Suppressor macrophage treated with lipopolysaccharide for 1 hour (primary cell): ENCODE data around the gene BIK.
A peak's percentile ranks its signal among the peaks of the same experiment; 100 is the strongest.
"Not testable (repeated sequence)": the region's sequence is repeated elsewhere in the genome, so short reads cannot be mapped to it uniquely, and the experiment has no call there.

Experiments used
- DNase-seq, 3 donors: peaks; one replicate each; pipeline ENCODE4 v3.0.0-alpha.2; 2020 to 2022

The BIK gene

GRCh38 chr22:43142880-43143562 is 32.5 kb downstream of the BIK start, which contains the start of gene MCAT:
MCAT (minus strand) TSS chr22:43143398; CDS start chr22:43143348, 50 bp downstream.
- peak; percentile 80 to 91 (median 84) for DNase-seq

DNA sequence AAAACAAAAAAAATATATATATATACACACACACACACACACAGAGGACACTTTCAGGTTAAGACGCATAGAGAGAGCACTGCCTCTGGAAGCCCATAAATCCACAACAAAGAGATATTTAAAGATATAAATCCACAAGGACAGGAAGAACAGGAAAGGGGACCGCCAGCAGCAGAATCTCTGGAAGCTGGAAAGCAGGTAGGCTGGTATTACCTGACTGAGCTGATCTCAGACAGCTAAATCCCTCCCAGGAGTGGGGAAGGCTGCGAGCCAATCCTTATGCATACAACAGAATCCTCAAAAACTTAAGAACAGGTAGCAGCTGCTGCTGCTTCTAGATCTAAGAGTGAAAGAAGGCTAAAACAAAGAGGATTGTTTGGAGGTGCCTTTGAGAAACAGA is 34.4 kb downstream of the BIK start:
- no peak for DNase-seq

DNA sequence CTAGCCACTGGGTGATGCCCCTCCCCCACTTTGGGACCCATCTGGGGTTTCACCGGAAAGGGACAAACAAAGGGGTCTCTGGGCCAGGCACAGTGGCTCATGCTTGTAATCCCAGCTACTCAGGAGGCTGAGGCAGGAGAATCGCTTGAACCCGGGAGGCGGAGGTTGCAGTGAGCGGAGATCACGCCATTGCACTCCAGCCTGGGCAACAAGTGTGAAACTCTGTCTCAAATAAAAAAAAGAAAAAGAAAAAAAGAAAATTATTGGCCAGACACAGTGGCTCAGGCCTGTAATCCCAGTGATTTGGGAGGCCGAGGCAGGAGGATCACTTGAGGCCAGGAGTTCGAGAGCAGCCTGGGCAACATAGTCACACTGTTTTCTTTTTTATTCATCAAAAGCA is 34.8 kb downstream of the BIK start:
- DNase-seq = not testable (repeated sequence)

- peak; percentile 67 to 73 (median 73) for DNase-seq
Measured at GRCh38 chr22:43146332-43146731, 35.8 kb downstream of the BIK start.

- peak; percentile 65 to 71 (median 68) for DNase-seq
Measured at GRCh38 chr22:43147821-43148220, 37.3 kb downstream of the BIK start.

GRCh38 chr22:43148581-43148980 is 38.0 kb downstream of the BIK start:
- peak in 2 of 3 donors; percentile 41 to 51 for DNase-seq

DNA sequence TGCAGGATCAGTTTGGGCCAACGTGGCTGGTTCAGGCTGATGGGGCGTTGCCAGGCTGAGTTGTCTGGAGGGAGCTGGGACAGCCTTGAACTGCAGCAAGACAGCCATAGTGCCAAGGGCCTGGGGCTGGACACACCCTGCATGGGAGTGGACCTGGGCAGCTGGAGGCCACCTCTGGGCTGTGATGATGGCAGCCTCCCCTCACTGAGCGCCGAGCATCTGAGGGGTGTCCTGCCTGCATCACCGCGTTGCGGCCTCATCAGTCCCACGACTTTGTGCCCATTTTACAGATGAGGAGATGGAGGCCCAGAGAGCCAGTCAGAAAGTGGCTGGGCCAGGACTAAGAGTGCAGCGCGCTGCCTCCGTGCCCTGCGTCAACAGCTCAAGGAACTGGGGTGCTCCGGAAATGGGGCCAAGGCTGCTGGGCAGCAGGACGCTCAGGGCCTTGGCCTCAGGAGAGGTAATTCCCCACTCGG is 40.2 kb downstream of the BIK start:
- no peak for DNase-seq

GRCh38 chr22:43151251-43152002 is 40.9 kb downstream of the BIK start, which contains the start of gene TSPO:
TSPO (plus strand) TSS chr22:43151559; CDS start chr22:43159239, 7,680 bp downstream.
- DNase-seq = peak; percentile 59 to 91 (median 76)

- DNase-seq = no peak
Measured at GRCh38 chr22:43152003-43152356, 41.4 kb downstream of the BIK start.

DNA sequence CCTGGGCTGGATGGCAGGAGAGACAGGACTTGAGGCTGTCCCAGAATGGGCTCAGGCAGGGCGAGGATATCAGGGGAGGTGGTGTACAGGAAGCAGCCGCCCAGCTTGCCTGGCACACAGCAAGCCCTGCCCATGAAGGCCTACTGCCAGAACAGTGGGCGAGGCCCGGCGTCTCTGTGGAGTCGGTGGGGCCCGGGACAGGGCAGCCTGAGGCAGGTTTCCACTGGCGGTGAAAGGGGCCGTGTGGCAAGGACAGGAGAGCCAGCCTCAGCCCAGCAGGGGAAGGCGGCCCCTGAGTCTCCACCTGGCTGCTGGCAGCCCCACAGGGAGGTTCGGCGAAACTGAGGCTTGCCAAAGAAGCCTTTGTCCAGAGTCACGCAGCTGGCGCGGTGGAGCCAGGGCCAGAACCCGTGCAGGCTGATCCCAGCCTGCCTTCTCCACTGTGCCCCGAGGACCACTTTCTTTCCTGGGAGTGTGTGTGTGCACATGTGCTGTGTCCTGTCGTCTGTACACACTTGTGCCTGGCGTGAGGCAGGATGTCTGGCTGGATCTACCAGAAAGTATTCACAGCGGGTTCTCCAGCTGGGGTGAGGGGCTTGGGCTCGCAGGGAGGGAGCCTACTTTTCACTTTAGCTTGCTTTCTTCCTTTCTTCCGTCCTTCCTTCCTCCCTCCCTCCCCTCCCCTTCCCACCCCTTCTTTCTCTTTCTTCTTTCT is 42.0 kb downstream of the BIK start:
- DNase-seq = peak; percentile 63 to 78 (median 67)

- peak in 2 of 3 donors; percentile 49 to 70 for DNase-seq
Measured at GRCh38 chr22:43153899-43154298, 43.3 kb downstream of the BIK start.

DNA sequence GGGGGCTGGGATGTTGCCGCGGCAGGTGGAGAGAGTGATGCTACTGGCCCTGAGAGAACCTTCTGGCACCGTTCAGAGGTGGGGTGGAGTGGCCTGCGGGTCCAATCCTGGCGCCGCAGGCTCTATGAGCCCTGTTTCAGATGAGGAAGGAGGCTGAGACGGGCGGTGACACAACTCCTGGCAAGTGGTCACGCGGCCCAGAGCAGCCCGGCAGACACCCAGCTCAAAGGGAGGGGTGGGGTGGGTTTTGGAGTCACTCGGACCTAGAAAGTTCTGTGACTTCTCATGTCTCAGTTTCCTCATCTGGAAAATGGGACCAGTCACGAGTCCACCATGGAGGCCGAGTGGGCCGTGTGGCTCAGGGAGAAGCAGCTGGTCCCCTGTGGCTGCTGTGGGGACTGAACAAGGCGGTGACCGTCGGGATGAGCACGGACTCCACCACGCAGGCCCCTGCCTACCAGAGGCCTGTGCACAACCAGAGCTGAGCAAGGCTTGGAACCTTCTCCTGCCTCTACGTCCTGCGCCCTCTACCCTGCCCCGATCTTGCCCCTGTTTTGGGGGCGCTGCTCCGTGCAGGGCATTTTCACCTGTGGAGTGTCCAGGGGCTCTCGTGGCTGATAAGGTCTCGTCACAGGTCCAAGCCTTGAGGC is 44.5 kb downstream of the BIK start:
- DNase-seq = peak; percentile 70 to 88 (median 82)

DNA sequence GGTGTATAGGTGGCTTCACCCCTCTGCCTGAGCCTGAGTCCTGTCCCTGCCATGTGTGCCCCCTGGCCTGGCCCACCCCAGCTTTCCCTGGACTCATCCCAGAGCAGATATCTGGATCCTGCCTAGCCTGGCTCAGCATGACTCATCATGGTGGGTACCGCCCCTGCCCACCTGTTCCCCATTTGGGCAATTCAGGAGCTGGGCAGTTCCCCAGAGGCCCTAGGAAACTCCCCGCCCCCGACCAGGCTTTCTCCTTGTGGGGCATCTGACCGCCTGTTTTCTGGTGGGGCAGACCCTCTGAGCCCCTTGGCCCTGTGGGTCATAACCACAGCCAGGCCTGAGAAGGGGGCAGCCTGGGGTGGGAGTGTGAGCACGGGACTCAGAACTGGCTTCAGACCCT is 45.2 kb downstream of the BIK start:
- DNase-seq = peak; percentile 78 to 90 (median 79)

DNA sequence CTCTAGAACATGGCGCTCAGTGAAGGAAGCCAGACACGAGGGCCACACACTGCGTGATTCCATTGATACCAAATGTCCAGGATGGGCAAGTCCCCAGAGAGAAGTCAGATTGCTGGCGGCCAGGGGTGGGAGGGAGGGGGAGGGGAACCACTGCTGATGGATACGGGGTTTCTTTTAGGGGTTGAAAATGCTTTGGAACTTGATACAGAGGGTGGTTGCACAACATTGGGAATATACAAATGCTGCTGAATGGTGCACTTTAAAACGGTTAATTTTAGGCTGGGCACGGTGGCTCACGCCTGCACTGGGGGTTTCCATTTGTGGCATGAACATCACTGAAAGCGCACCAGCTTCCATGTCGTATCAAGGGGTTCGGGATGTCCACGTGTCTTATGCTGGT is 45.9 kb downstream of the BIK start:
- DNase-seq = peak; percentile 52 to 61 (median 58)

GRCh38 chr22:43157874-43158546 is 47.5 kb downstream of the BIK start:
- no peak for DNase-seq

GRCh38 chr22:43158778-43159483 is 48.4 kb downstream of the BIK start:
- no peak for DNase-seq

GRCh38 chr22:43159484-43160178 is 49.1 kb downstream of the BIK start:
- peak in 1 of 3 donors; percentile 53 for DNase-seq

DNA sequence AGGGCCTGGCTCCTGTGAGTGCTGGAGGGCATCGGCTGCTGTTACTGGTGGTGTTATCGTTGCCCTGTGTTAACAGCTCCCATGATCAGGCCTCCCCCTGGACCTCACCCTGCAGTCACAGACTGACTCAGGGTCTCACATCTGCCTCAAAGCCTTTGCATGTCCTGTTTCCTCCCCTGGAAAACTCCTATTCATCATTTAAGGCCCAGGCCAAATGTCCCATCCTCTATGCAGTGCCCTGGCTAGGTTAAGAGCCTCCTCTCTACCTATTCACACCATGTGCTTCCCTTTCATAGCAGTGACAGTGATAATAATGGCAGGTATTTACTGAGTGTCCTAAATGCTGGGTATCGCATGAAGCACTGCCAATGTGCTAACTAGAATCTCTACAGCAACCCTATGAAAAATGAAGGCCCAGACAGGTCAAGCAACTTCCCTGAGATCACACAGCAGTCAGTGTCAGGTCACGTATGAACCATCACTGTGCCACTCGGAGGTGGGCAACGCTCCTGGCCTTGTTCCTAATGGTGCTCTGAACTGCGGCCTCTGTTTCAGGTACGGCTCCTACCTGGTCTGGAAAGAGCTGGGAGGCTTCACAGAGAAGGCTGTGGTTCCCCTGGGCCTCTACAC is 50.1 kb downstream of the BIK start:
- DNase-seq = no peak

DNA sequence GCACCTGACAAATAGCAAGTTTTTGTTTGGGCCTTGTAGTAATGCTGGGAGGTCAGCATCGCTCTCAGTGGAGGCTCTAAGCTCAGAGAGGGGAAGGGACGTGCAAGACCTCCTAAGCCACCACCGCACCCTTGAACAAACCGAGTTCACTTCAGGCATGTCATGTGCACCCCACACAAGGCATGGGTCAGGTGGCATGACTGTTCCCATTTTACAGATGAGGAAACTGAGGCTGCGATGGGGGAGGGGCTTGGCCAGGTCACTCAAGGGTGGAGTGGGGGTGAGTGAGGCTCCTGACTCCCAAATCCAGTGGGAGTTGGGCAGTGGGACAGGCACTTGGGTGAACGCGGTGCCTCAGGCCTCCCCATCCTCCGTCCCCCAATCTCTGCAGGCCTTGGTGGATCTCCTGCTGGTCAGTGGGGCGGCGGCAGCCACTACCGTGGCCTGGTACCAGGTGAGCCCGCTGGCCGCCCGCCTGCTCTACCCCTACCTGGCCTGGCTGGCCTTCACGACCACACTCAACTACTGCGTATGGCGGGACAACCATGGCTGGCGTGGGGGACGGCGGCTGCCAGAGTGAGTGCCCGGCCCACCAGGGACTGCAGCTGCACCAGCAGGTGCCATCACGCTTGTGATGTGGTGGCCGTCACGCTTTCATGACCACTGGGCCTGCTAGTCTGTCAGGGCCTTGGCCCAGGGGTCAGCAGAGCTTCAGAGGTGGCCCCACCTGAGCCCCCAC is 52.0 kb downstream of the BIK start:
- DNase-seq = no peak
